K562 (cell line): ENCODE data around the gene KMT2A. TPM values are rescaled to one million over a fixed set of nuclear protein-coding genes. Genes with fewer than 3 reads are reported as not detected.

Source experiments
- HLTF ChIP-seq: fragments of 450-650 bp; IDR thresholded peaks from 2 replicates; pipeline ENCODE4 v1.6.1; 2016
- HSF4 ChIP-seq: fragments of 250-450 bp; sonication (Bioruptor Pico); IDR thresholded peaks from 2 replicates; pipeline ENCODE4 v2.1.2; 2022; ENCODE audit warnings: mild to moderate bottlenecking, moderate library complexity, borderline replicate concordance
- NFRKB ChIP-seq: fragments of 450-650 bp; IDR thresholded peaks from 2 replicates; pipeline ENCODE4 v1.6.1; 2016; ENCODE audit warnings: low read depth
- NFXL1 ChIP-seq: fragments of 450-650 bp; formaldehyde crosslinking; IDR thresholded peaks from 2 replicates; pipeline ENCODE4 v1.4.0; 2021; ENCODE audit warnings: mild to moderate bottlenecking
- NUFIP1 ChIP-seq: fragments of 450-650 bp; IDR thresholded peaks from 2 replicates; pipeline ENCODE4 v1.6.1; 2018; ENCODE audit not compliant: partially characterized antibody
- RBBP5 ChIP-seq: fragments of 200-600 bp; sonication (generic); IDR thresholded peaks from 2 replicates; pipeline ENCODE4 v1.6.1; 2012; ENCODE audit warnings: borderline replicate concordance, mild to moderate bottlenecking, low read length, control low read depth, inconsistent platforms; ENCODE audit not compliant: insufficient read depth, poor library complexity, severe bottlenecking
- SMARCA4 ChIP-seq: fragments of 450-650 bp; IDR thresholded peaks from 2 replicates; pipeline ENCODE4 v1.6.1; 2016
- ZNF134 ChIP-seq: fragments of 250-450 bp; sonication (Bioruptor Pico); conservative IDR thresholded peaks from 2 replicates; pipeline ENCODE4 v1.4.0; 2020
- ZNF212 ChIP-seq: fragments of 450-650 bp; formaldehyde crosslinking; IDR thresholded peaks from 2 replicates; pipeline ENCODE4 v1.4.0; 2020; ENCODE audit warnings: mild to moderate bottlenecking
- ZNF239 ChIP-seq: fragments of 250-450 bp; sonication (Bioruptor Pico); IDR thresholded peaks from 2 replicates; pipeline ENCODE4 v1.4.0; 2020; ENCODE audit warnings: mild to moderate bottlenecking
- polyA plus RNA-seq, 8 experiments: library from polyadenylated mRNA; depleted of rRNA in 4 of 8; stranded (reverse) in 5 of 8; unstranded in 3 of 8; fragments of >200 nt; fragmentation: Nextera tagmentation in 2 of 8; fragmentation: Illumina TruSeq in 1 of 8; extraction: Ambion mirVana in 2 of 8; extraction: Trizol in 1 of 8; gene quantifications; 2 replicates each; pipeline versions ENCODE4 v1.2.1 to v1.2.3, GENCODE V29; 2011 to 2014; ENCODE audit warnings: inconsistent platforms in 1 of 8, missing spikeins in 1 of 8
- total RNA-seq, 7 experiments: library from RNA; depleted of rRNA in 6 of 7; stranded (reverse); fragments of >200 nt in 6 of 7; fragmentation: Illumina TruSeq in 2 of 7; extraction: Trizol in 2 of 7; gene quantifications; 2 replicates each; pipeline versions ENCODE4 v1.2.1 to v1.2.3, GENCODE V29; 2011 to 2021; ENCODE audit warnings: low replicate concordance in 1 of 7
- TF ChIP-seq, protein P1 (sequence below): fragments of 450-650 bp; formaldehyde crosslinking; IDR thresholded peaks from 2 replicates; pipeline ENCODE4 v1.4.0; 2022; ENCODE audit warnings: missing genetic modification characterization
- TF ChIP-seq, protein P2 (sequence below): fragments of 450-650 bp; IDR thresholded peaks from 2 replicates; pipeline ENCODE4 v1.6.1; 2018; ENCODE audit not compliant: partially characterized antibody
- TF ChIP-seq, protein P3 (sequence below): fragments of 200-600 bp; sonication (generic); IDR thresholded peaks from one replicate; pipeline ENCODE4 v1.6.1; 2012; ENCODE audit warnings: mild to moderate bottlenecking, low read depth, low read length, inconsistent platforms

Gene KMT2A
- total and polyA plus RNA-seq, 9 of the 15 experiments (the other 6 are each of a cell fraction or from before 2014, with no cell fraction given), result 9.6 to 59.9 (median 32.6) TPM

DNA sequence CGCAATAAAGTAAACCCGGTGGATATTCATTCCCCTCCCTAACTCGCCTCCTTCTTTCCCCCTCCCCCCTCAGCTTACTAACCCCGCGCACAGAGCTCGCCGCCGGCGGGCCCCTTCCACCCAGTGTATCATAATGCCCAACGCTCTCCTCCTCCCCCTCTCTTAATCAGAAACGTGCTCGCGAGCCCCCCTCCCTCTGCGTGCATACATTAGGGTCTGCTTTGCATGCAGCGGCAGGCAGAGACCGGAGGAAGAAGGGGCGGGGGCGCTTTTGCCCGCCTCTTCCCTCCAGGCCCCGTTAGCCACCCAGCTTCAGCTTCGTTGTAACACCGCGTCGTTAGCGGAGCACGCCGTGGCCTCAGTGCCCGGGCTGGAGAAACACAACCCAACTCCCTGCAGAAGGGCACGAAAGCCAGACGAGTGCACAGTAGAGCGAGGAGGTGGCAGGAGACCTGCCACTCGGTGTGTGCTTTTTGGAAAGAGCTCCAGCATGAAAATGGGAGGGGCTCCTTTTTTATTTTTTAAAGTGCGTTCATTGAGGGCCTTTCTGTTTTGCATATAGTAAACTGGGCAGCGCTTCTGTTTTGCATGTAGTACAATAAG, 901 bp upstream of the KMT2A start (continued):
- TF ChIP-seq, protein P1, sequence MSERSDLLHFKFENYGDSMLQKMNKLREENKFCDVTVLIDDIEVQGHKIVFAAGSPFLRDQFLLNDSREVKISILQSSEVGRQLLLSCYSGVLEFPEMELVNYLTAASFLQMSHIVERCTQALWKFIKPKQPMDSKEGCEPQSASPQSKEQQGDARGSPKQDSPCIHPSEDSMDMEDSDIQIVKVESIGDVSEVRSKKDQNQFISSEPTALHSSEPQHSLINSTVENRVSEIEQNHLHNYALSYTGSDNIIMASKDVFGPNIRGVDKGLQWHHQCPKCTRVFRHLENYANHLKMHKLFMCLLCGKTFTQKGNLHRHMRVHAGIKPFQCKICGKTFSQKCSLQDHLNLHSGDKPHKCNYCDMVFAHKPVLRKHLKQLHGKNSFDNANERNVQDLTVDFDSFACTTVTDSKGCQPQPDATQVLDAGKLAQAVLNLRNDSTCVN, result peak; percentile 32; the same call in 1 of the 2 replicates
- TF ChIP-seq, protein P2, sequence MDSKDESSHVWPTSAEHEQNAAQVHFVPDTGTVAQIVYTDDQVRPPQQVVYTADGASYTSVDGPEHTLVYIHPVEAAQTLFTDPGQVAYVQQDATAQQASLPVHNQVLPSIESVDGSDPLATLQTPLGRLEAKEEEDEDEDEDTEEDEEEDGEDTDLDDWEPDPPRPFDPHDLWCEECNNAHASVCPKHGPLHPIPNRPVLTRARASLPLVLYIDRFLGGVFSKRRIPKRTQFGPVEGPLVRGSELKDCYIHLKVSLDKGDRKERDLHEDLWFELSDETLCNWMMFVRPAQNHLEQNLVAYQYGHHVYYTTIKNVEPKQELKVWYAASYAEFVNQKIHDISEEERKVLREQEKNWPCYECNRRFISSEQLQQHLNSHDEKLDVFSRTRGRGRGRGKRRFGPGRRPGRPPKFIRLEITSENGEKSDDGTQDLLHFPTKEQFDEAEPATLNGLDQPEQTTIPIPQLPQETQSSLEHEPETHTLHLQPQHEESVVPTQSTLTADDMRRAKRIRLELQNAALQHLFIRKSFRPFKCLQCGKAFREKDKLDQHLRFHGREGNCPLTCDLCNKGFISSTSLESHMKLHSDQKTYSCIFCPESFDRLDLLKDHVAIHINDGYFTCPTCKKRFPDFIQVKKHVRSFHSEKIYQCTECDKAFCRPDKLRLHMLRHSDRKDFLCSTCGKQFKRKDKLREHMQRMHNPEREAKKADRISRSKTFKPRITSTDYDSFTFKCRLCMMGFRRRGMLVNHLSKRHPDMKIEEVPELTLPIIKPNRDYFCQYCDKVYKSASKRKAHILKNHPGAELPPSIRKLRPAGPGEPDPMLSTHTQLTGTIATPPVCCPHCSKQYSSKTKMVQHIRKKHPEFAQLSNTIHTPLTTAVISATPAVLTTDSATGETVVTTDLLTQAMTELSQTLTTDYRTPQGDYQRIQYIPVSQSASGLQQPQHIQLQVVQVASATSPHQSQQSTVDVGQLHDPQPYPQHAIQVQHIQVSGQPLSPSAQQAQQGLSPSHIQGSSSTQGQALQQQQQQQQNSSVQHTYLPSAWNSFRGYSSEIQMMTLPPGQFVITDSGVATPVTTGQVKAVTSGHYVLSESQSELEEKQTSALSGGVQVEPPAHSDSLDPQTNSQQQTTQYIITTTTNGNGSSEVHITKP, result no peak
- TF ChIP-seq ZNF134 (CRISPR knock-in tag) (no peak), NFXL1 (CRISPR knock-in tag) (no peak), NFRKB (no peak), SMARCA4 (no peak), ZNF212 (CRISPR knock-in tag) (no peak), RBBP5 (peak; percentile 49), ZNF239 (CRISPR knock-in tag) (no peak), HSF4 (CRISPR knock-in tag) (no peak), HLTF (no peak), NUFIP1 (no peak)
- TF ChIP-seq, protein P3, sequence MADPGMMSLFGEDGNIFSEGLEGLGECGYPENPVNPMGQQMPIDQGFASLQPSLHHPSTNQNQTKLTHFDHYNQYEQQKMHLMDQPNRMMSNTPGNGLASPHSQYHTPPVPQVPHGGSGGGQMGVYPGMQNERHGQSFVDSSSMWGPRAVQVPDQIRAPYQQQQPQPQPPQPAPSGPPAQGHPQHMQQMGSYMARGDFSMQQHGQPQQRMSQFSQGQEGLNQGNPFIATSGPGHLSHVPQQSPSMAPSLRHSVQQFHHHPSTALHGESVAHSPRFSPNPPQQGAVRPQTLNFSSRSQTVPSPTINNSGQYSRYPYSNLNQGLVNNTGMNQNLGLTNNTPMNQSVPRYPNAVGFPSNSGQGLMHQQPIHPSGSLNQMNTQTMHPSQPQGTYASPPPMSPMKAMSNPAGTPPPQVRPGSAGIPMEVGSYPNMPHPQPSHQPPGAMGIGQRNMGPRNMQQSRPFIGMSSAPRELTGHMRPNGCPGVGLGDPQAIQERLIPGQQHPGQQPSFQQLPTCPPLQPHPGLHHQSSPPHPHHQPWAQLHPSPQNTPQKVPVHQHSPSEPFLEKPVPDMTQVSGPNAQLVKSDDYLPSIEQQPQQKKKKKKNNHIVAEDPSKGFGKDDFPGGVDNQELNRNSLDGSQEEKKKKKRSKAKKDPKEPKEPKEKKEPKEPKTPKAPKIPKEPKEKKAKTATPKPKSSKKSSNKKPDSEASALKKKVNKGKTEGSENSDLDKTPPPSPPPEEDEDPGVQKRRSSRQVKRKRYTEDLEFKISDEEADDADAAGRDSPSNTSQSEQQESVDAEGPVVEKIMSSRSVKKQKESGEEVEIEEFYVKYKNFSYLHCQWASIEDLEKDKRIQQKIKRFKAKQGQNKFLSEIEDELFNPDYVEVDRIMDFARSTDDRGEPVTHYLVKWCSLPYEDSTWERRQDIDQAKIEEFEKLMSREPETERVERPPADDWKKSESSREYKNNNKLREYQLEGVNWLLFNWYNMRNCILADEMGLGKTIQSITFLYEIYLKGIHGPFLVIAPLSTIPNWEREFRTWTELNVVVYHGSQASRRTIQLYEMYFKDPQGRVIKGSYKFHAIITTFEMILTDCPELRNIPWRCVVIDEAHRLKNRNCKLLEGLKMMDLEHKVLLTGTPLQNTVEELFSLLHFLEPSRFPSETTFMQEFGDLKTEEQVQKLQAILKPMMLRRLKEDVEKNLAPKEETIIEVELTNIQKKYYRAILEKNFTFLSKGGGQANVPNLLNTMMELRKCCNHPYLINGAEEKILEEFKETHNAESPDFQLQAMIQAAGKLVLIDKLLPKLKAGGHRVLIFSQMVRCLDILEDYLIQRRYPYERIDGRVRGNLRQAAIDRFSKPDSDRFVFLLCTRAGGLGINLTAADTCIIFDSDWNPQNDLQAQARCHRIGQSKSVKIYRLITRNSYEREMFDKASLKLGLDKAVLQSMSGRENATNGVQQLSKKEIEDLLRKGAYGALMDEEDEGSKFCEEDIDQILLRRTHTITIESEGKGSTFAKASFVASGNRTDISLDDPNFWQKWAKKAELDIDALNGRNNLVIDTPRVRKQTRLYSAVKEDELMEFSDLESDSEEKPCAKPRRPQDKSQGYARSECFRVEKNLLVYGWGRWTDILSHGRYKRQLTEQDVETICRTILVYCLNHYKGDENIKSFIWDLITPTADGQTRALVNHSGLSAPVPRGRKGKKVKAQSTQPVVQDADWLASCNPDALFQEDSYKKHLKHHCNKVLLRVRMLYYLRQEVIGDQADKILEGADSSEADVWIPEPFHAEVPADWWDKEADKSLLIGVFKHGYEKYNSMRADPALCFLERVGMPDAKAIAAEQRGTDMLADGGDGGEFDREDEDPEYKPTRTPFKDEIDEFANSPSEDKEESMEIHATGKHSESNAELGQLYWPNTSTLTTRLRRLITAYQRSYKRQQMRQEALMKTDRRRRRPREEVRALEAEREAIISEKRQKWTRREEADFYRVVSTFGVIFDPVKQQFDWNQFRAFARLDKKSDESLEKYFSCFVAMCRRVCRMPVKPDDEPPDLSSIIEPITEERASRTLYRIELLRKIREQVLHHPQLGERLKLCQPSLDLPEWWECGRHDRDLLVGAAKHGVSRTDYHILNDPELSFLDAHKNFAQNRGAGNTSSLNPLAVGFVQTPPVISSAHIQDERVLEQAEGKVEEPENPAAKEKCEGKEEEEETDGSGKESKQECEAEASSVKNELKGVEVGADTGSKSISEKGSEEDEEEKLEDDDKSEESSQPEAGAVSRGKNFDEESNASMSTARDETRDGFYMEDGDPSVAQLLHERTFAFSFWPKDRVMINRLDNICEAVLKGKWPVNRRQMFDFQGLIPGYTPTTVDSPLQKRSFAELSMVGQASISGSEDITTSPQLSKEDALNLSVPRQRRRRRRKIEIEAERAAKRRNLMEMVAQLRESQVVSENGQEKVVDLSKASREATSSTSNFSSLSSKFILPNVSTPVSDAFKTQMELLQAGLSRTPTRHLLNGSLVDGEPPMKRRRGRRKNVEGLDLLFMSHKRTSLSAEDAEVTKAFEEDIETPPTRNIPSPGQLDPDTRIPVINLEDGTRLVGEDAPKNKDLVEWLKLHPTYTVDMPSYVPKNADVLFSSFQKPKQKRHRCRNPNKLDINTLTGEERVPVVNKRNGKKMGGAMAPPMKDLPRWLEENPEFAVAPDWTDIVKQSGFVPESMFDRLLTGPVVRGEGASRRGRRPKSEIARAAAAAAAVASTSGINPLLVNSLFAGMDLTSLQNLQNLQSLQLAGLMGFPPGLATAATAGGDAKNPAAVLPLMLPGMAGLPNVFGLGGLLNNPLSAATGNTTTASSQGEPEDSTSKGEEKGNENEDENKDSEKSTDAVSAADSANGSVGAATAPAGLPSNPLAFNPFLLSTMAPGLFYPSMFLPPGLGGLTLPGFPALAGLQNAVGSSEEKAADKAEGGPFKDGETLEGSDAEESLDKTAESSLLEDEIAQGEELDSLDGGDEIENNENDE, result no peak
